ENCODE results near the gene KBTBD4. TPM values are rescaled to one million over a fixed set of nuclear protein-coding genes. Genes with fewer than 3 reads are reported as not detected.

The KBTBD4 gene
- total RNA-seq, 1 donor from 2014 or later: 12.9 TPM

GRCh38 chr11:47595029-47595428 lies 16.3 kb upstream of the KBTBD4 start:
- Mint-ChIP-seq H3K27me3 (ENCODE audit: low read depth) (peaks cover 35% of the 10 kb centered on the region), H3K9me3 (ENCODE audit: low read depth) (no peaks in the 10 kb centered on the region), H3K36me3 (ENCODE audit: low read depth) (peaks cover 2% of the 10 kb centered on the region), H3K27ac (ENCODE audit: unreplicated experiment) (no peak overlapping the region), H3K4me3 (ENCODE audit: unreplicated experiment) (no peak overlapping the region), H3K4me1 (ENCODE audit: low read depth) (peaks cover 8% of the 10 kb centered on the region)
- TF ChIP-seq CTCF (IDR thresholded peaks at IDR 0.05): no peak
- DNase-seq (ENCODE audit: low spot score): no peak

GRCh38 chr11:47593934-47594855 lies 15.4 kb upstream of the KBTBD4 start, which contains the start of gene C1QTNF4:
Gene C1QTNF4, minus strand, starts transcription at chr11:47594411. Its CDS starts 3,601 bp downstream, at chr11:47590810.
- no peak for TF ChIP-seq CTCF (IDR thresholded peaks at IDR 0.05)
- Mint-ChIP-seq H3K4me1 (ENCODE audit: low read depth) (peaks cover 8% of the 10 kb centered on the region), H3K36me3 (ENCODE audit: low read depth) (peaks cover 2% of the 10 kb centered on the region), H3K27ac (ENCODE audit: unreplicated experiment) (no peak within 1 kb of the TSS), H3K27me3 (ENCODE audit: low read depth) (peaks cover 35% of the 10 kb centered on the region), H3K9me3 (ENCODE audit: low read depth) (no peaks in the 10 kb centered on the region), H3K4me3 (ENCODE audit: unreplicated experiment) (peak within 1 kb of the TSS; percentile 33)
- no peak for DNase-seq (ENCODE audit: low spot score)

DNA sequence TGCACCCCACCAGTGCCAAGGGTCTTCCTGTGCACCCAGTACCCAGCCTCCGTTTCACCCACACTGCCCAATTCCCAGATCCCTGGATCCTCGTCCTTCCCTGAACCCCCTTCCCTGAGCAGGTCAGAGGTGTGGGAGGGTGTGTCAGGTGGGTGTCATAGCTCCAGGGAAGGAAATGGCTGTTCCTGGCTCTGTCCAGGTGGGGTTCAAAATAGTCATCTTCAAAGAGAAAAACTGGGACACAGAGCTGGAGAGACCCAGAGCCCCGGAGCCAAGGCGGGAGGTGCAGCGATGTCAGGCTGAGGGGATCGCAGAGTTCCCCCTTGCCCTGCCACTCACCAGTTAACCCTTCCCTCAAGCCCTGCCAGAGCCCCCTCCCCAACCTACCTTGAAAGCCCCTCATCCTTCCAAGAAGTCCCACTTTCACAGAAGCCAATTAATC lies 14.7 kb upstream of the KBTBD4 start:
- no peak for TF ChIP-seq CTCF (IDR thresholded peaks at IDR 0.05)
- no peak for DNase-seq (ENCODE audit: low spot score)
- Mint-ChIP-seq H3K27me3 (ENCODE audit: low read depth) (peaks cover 35% of the 10 kb centered on the region), H3K27ac (ENCODE audit: unreplicated experiment) (no peak overlapping the region), H3K36me3 (ENCODE audit: low read depth) (peaks cover 2% of the 10 kb centered on the region), H3K9me3 (ENCODE audit: low read depth) (no peaks in the 10 kb centered on the region), H3K4me1 (ENCODE audit: low read depth) (peaks cover 8% of the 10 kb centered on the region), H3K4me3 (ENCODE audit: unreplicated experiment) (peak overlapping the region; percentile 33)

DNA sequence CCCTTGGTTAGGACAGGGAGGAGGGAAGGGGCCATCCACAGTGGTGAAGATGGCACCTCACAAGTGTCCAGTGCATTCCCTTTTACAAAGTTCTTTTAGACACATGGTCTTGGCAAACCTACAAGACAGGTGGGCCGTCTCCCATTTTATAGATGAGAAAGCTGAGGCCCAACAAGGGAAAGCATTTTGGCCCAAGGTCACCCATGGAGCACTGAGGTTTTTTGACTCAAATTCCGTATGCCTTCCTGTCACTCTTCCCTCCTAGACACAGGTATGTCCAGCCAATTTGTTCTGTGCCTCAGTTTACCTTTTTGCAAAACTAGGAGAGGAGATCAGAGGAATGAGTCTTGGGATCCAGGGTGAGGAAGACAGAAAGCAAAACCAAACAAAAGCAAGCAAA lies 14.2 kb upstream of the KBTBD4 start:
- no peak overlapping the region for H3K27ac Mint-ChIP-seq (ENCODE audit: unreplicated experiment)

More for the DNA sequence above, 14.2 kb upstream of the KBTBD4 start:
- Mint-ChIP-seq H3K27me3 (ENCODE audit: low read depth) (peaks cover 35% of the 10 kb centered on the region), H3K4me3 (ENCODE audit: unreplicated experiment) (no peak overlapping the region), H3K9me3 (ENCODE audit: low read depth) (no peaks in the 10 kb centered on the region), H3K36me3 (ENCODE audit: low read depth) (peaks cover 2% of the 10 kb centered on the region), H3K4me1 (ENCODE audit: low read depth) (peaks cover 8% of the 10 kb centered on the region)
- TF ChIP-seq CTCF (IDR thresholded peaks at IDR 0.05): no peak
- DNase-seq (ENCODE audit: low spot score): no peak

Measured in chondrocyte (in vitro differentiated cells).